ENCODE data around the gene CBLB. TPM values are rescaled to one million over a fixed set of nuclear protein-coding genes. Genes with fewer than 3 reads are reported as not detected.
A peak's percentile ranks its signal among the peaks of the same experiment; 100 is the strongest.

CBLB gene
- total RNA-seq, 3 donors from 2014 or later, result 61.0 to 78.6 (median 70.4) TPM

- ATAC-seq (no peak), DNase-seq (no peak)
- H3K4me3 Mint-ChIP-seq, result no peak overlapping the region
- H3K36me3 Mint-ChIP-seq (ENCODE audit: insufficient read depth), result no peaks in the 10 kb centered on the region
- H3K4me1 Mint-ChIP-seq (ENCODE audit: low read depth), result peaks cover 9% of the 10 kb centered on the region
- no peaks in the 10 kb centered on the region for H3K27me3 Mint-ChIP-seq (ENCODE audit: low read depth)
- no peaks in the 10 kb centered on the region for H3K9me3 Mint-ChIP-seq
Observed at GRCh38 chr3:105888621-105889579, 20.1 kb upstream of the CBLB start.

- no peak for ATAC-seq
- Mint-ChIP-seq H3K36me3 (ENCODE audit: insufficient read depth) (no peaks in the 10 kb centered on the region), H3K4me1 (ENCODE audit: low read depth) (peaks cover 17% of the 10 kb centered on the region), H3K9me3 (no peaks in the 10 kb centered on the region), H3K27me3 (ENCODE audit: low read depth) (no peaks in the 10 kb centered on the region), H3K4me3 (no peak overlapping the region)
- DNase-seq, result no peak
Observed at GRCh38 chr3:105885256-105885655, 16.4 kb upstream of the CBLB start.

- no peaks in the 10 kb centered on the region for H3K27me3 Mint-ChIP-seq (ENCODE audit: low read depth)
- ATAC-seq, result no peak
- peaks cover 17% of the 10 kb centered on the region for H3K4me1 Mint-ChIP-seq (ENCODE audit: low read depth)
- no peak for DNase-seq
- H3K4me3 Mint-ChIP-seq, result no peak overlapping the region
- H3K9me3 Mint-ChIP-seq, result no peaks in the 10 kb centered on the region
- no peaks in the 10 kb centered on the region for H3K36me3 Mint-ChIP-seq (ENCODE audit: insufficient read depth)
Observed at GRCh38 chr3:105883798-105884377, 15.1 kb upstream of the CBLB start.

GRCh38 chr3:105880681-105881290, 12.0 kb upstream of the CBLB start:
- H3K4me3 Mint-ChIP-seq, result no peak overlapping the region
- H3K4me1 Mint-ChIP-seq (ENCODE audit: low read depth), result peaks cover 42% of the 10 kb centered on the region

DNA sequence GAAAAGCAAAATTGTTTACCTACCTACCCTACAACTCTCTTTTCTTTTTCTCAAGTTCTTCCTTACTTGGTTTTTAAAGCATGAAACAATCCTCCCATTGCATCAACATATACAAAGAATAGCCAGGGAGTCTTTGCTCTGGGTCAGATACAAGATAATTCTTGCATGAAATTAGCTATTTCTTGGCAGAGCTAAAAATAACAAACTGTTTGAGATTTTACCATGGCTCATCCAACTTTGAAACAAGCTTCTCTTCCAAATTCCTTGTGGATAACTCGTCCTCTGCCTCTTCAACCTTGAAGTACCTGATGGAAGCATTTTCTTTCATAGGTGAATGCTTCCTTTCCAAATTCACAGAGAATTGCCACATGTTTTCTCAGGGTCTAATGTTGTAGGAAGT, 9.2 kb upstream of the CBLB start:
- Mint-ChIP-seq H3K4me3 (no peak overlapping the region), H3K27me3 (ENCODE audit: low read depth) (no peaks in the 10 kb centered on the region), H3K9me3 (no peaks in the 10 kb centered on the region), H3K36me3 (ENCODE audit: insufficient read depth) (no peaks in the 10 kb centered on the region), H3K4me1 (ENCODE audit: low read depth) (peaks cover 38% of the 10 kb centered on the region)
- ATAC-seq (no peak), DNase-seq (no peak)

More at GRCh38 chr3:105880681-105881290, 12.0 kb upstream of the CBLB start:
- Mint-ChIP-seq H3K27me3 (ENCODE audit: low read depth) (no peaks in the 10 kb centered on the region), H3K9me3 (no peaks in the 10 kb centered on the region), H3K36me3 (ENCODE audit: insufficient read depth) (no peaks in the 10 kb centered on the region)
- ATAC-seq, result no peak
- no peak for DNase-seq

- Mint-ChIP-seq H3K36me3 (ENCODE audit: insufficient read depth) (no peaks in the 10 kb centered on the region), H3K4me3 (peak overlapping the region; percentile 57), H3K9me3 (no peaks in the 10 kb centered on the region), H3K27me3 (ENCODE audit: low read depth) (no peaks in the 10 kb centered on the region), H3K4me1 (ENCODE audit: low read depth) (peaks cover 34% of the 10 kb centered on the region)
- peak in 1 of 2 donors; percentile 5 for ATAC-seq
- DNase-seq, result no peak
Observed at GRCh38 chr3:105877336-105877910, 8.6 kb upstream of the CBLB start.

DNA sequence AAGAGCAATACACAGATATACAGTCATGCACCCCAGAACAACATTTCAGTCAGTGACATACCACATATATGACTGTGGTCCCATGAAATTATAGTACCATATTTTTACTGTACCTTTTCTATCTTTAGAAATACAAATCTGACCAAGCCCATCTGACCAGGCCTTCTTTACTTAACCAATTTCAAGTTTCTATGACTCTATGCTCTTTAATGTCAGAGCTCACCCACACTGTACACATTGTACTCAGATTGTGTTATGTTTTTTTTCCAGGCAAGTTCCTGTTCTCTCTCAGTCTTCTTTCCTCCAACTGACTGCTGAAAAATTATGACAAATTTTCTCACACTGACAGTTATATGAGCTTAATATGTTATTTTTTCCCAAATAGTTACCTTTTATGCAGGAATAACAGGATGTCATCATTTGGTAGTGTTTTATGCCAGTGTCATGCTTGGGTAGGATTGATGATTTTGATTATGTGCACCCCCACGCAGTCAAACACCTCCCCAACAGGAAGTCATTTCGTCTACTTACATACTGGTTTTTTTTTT, 8.0 kb upstream of the CBLB start:
- H3K4me1 Mint-ChIP-seq (ENCODE audit: low read depth), result peaks cover 34% of the 10 kb centered on the region
- no peak for DNase-seq
- H3K36me3 Mint-ChIP-seq (ENCODE audit: insufficient read depth), result no peaks in the 10 kb centered on the region
- H3K4me3 Mint-ChIP-seq, result peak overlapping the region; percentile 57
- peak; percentile 86 to 90 for ATAC-seq
- H3K9me3 Mint-ChIP-seq, result no peaks in the 10 kb centered on the region
- no peaks in the 10 kb centered on the region for H3K27me3 Mint-ChIP-seq (ENCODE audit: low read depth)

DNA sequence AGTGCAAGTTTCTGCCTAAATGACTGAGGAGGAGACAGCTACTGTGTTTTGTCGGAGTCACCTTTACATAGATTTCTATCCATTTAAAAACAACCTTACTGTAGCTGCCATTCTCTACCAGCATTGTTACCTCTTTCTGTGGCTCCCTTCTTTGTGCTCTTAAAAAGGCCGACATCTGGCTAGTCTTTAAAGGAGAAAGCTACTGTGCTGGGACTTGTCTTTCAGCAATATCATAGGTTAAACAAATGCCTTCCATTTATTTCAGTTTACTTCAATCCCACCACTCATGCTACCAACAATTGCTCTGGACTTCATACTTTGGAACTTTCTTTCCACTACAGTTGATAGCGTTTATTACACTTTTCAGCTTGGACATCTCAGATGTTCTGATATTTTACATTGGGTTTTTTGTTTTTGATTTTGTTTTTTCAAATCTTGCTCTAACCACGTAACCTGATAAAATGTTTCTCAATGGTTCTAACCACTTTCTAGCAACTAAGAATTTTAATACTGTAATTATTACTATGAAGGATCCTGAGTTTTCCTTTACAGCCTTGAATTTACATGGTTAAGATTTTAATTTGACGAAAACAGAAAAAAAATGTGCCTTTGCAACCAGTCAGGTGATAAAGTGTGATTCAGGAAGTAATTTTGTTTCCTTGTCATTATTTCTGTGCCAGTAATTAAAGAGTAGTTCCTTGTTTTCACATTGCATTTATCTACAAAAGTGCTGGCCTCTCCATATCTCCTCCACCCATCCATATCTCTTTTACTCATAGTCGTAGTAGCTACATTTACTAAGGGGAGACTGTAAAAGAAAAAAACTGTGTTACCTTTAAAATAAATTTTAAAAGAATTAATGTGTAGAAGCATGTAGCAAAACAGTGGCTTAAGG, 1.3 kb upstream of the CBLB start:
- peak overlapping the region; percentile 95 for H3K4me3 Mint-ChIP-seq
- H3K36me3 Mint-ChIP-seq (ENCODE audit: insufficient read depth), result peaks cover 24% of the 10 kb centered on the region
- DNase-seq, result no peak
- H3K4me1 Mint-ChIP-seq (ENCODE audit: low read depth), result peaks cover 35% of the 10 kb centered on the region
- H3K27me3 Mint-ChIP-seq (ENCODE audit: low read depth), result no peaks in the 10 kb centered on the region
- no peak for ATAC-seq
- H3K9me3 Mint-ChIP-seq, result no peaks in the 10 kb centered on the region

- Mint-ChIP-seq H3K4me1 (ENCODE audit: low read depth) (peaks cover 41% of the 10 kb centered on the region), H3K36me3 (ENCODE audit: insufficient read depth) (peaks cover 30% of the 10 kb centered on the region), H3K27me3 (ENCODE audit: low read depth) (no peaks in the 10 kb centered on the region), H3K4me3 (peak overlapping the region; percentile 95), H3K9me3 (no peaks in the 10 kb centered on the region)
- DNase-seq (no peak), ATAC-seq (no peak)
Observed at GRCh38 chr3:105869531-105869833, 670 bp upstream of the CBLB start.

DNA sequence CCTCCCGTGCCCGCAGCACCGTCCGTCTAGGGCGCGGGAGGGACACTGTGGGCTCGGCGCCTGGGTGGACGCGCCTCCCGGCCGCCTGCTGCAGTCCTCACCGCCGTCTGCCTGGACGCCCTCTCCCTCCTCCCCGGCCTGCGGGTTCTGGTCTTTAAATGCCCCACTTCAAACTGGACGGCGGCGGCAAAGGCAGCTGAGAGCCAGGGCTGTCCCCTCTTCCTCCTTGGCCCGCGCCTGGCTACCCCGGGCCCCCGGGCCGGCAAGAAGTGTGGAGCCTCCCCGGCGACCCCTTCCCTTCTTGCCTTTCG, 426 bp downstream of the CBLB start:
- Mint-ChIP-seq H3K4me1 (ENCODE audit: low read depth) (peaks cover 49% of the 10 kb centered on the region), H3K36me3 (ENCODE audit: insufficient read depth) (peaks cover 37% of the 10 kb centered on the region), H3K4me3 (peak overlapping the region; percentile 95)

DNA sequence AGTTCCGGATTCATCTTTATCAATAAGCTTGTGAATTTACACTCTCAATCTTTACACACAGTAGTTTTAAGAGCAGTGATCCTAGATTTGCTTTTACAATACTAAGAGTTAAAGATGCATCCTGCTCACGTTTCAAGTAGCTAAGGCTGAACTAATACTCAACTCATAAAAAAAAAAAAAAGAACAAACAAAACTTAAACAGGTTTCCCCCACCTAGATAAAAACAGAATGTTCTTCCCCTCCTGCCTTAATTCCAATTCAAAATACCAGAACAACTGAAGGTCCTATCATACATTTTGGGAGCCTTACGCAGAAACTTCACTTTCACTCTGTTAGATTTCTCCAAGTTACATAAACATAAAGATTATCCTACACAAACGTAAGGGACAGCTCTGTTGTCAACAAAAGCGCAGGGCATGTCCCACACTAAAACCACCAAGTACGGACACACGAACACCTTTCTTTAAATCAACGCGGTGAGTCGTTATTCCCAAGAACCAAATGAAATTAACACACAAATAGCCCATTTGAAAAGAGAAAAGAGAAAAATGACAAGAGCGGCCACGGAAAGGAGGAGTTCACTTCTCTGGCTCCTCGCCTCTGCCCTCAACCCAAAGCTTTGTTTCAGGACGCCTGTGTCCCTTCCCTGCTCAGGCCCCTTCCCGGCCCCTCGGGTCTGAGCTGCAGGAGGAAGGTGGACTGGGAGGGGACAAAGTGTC, 941 bp downstream of the CBLB start:
- ATAC-seq (no peak), DNase-seq (peak; percentile 11)
- peaks cover 37% of the 10 kb centered on the region for H3K36me3 Mint-ChIP-seq (ENCODE audit: insufficient read depth)
- H3K9me3 Mint-ChIP-seq, result no peaks in the 10 kb centered on the region
- H3K4me1 Mint-ChIP-seq (ENCODE audit: low read depth), result peaks cover 49% of the 10 kb centered on the region
- H3K4me3 Mint-ChIP-seq, result peak overlapping the region; percentile 95
- H3K27me3 Mint-ChIP-seq (ENCODE audit: low read depth), result no peaks in the 10 kb centered on the region

More for the DNA sequence above, 426 bp downstream of the CBLB start:
- ATAC-seq (peak; percentile 7 to 9), DNase-seq (no peak)
- H3K27me3 Mint-ChIP-seq (ENCODE audit: low read depth), result no peaks in the 10 kb centered on the region
- H3K9me3 Mint-ChIP-seq, result no peaks in the 10 kb centered on the region

GRCh38 chr3:105866656-105867653, 1.9 kb downstream of the CBLB start:
- ATAC-seq, result peak; percentile 9 to 15
- peaks cover 49% of the 10 kb centered on the region for H3K4me1 Mint-ChIP-seq (ENCODE audit: low read depth)
- peaks cover 37% of the 10 kb centered on the region for H3K36me3 Mint-ChIP-seq (ENCODE audit: insufficient read depth)
- H3K27me3 Mint-ChIP-seq (ENCODE audit: low read depth), result no peaks in the 10 kb centered on the region
- DNase-seq, result no peak
- no peaks in the 10 kb centered on the region for H3K9me3 Mint-ChIP-seq
- H3K4me3 Mint-ChIP-seq, result peak overlapping the region; percentile 95

Data from activated T-cell treated with anti-CD3 and anti-CD28 coated beads, Interleukin-2, amount 50 U/mL, for 4 hours (primary cell).